K562 (cell line): Measurements from ENCODE around the gene LAP3. TPM values are rescaled to one million over a fixed set of nuclear protein-coding genes. Genes with fewer than 3 reads are reported as not detected.

ENCODE experiments used
- ATAC-seq: fragments of 200-7000 bp; cut with Tn5 transposase; 3 replicates; pipeline ENCODE4 v1.9.1; 2020; ENCODE audit warnings: moderate library complexity
- BruUV-seq: library from RNA; stranded (reverse); fragments of 400-500 nt; replicated peaks from 2 replicates; lab custom pipeline; 2021; lab: Mats Ljungman, UMichigan
- CTCF ChIA-PET: fragments of 300-600 bp; formaldehyde crosslinking; extraction: SDS; loops from one replicate; lab custom pipeline; 2021; ENCODE audit warnings: low intra/inter-chr PET ratio; lab: Yijun Ruan, JAX
- POLR2A ChIA-PET: fragments of 300-600, 350-650 bp; sonication (Branson Sonifier 250); formaldehyde crosslinking; extraction: SDS; loops from one replicate; lab custom pipeline; 2021; ENCODE audit warnings: antibody characterized with exemption, inconsistent platforms; lab: Yijun Ruan, JAX
- DNase-seq, 4 experiments: peaks; one replicate each; pipeline versions ENCODE4 v3.0.0 to v3.0.0-alpha.2; 2011 to 2018; ENCODE audit warnings: low spot score in 3 of 4, mixed read lengths in 3 of 4; ENCODE audit errors: extremely low read depth in 1 of 4
- FAIRE-seq: peaks from 2 replicates; lab custom pipeline; 2011; peaks lifted over from hg19 to GRCh38; lab: Jason Lieb, UNC
- H2AFZ ChIP-seq: 2 replicates; pipeline ENCODE4 v1.6.0; 2011; ENCODE audit warnings: low read depth, low read length, control low read depth, inconsistent platforms
- H3K27ac ChIP-seq: fragments of 200-600 bp; 3 replicates; pipeline ENCODE4 v1.8.0; 2011; ENCODE audit warnings: low read depth, mild to moderate bottlenecking, control low read depth, inconsistent platforms, low read length, moderate library complexity, mixed read lengths; ENCODE audit errors: extremely low read depth
- H3K27me3 ChIP-seq, 2 experiments: fragments of 300-600 bp in 1 of 2; 2 replicates in 1 of 2; 3 replicates in 1 of 2; pipeline versions ENCODE4 v1.6.0 to v1.8.0; 2011; ENCODE audit warnings: inconsistent platforms in 2 of 2, low read length in 2 of 2, mild to moderate bottlenecking in 1 of 2, mixed read lengths in 1 of 2, moderate library complexity in 1 of 2; ENCODE audit not compliant: control insufficient read depth in 2 of 2, insufficient read depth in 2 of 2
- H3K36me3 ChIP-seq: fragments of 300-600 bp; 3 replicates; pipeline ENCODE4 v1.8.0; 2011; ENCODE audit warnings: mild to moderate bottlenecking, low read length, inconsistent platforms; ENCODE audit not compliant: control insufficient read depth, insufficient read depth
- H3K4me1 ChIP-seq, 2 experiments: fragments of 200-600 bp in 1 of 2; replicated peaks in 1 of 2; 2 replicates in 1 of 2; 3 replicates in 1 of 2; pipeline versions ENCODE4 v1.5.1 to v1.8.0; 2011; ENCODE audit warnings: inconsistent platforms in 2 of 2, low read length in 2 of 2, mild to moderate bottlenecking in 1 of 2, mixed read lengths in 1 of 2, moderate library complexity in 1 of 2; ENCODE audit not compliant: control insufficient read depth in 2 of 2, insufficient read depth in 2 of 2
- H3K4me2 ChIP-seq: 2 replicates; pipeline ENCODE4 v1.6.1; 2011; ENCODE audit warnings: low read length, control low read depth, inconsistent platforms, mixed read lengths; ENCODE audit not compliant: insufficient read depth
- H3K4me3 ChIP-seq: fragments of 200-600 bp; sonication (generic), shearing (Covaris generic); 2 replicates; pipeline ENCODE4 v1.5.1; 2016; ENCODE audit warnings: control low read depth, inconsistent platforms
- H3K79me2 ChIP-seq: fragments of 200-600 bp; 3 replicates; pipeline ENCODE4 v1.8.0; 2011; ENCODE audit warnings: low read length, inconsistent platforms; ENCODE audit not compliant: control insufficient read depth, insufficient read depth
- H3K9ac ChIP-seq, 2 experiments: 2 replicates each; pipeline versions ENCODE4 v1.6.0 to v1.6.1; 2011; ENCODE audit warnings: low read depth in 2 of 2, low read length in 2 of 2, control low read depth in 1 of 2, inconsistent platforms in 1 of 2, mild to moderate bottlenecking in 1 of 2, mixed read lengths in 1 of 2; ENCODE audit not compliant: insufficient read depth in 1 of 2
- H3K9me1 ChIP-seq: one replicate; pipeline ENCODE4 v1.6.0; 2011; ENCODE audit warnings: inconsistent platforms, mild to moderate bottlenecking, low read length, moderate library complexity; ENCODE audit not compliant: control insufficient read depth, insufficient read depth
- H3K9me3 ChIP-seq: replicated peaks from 2 replicates; pipeline ENCODE4 v1.5.1; 2011; ENCODE audit warnings: low read depth, low read length, inconsistent platforms; ENCODE audit not compliant: control insufficient read depth, insufficient read depth
- H4K20me1 ChIP-seq: replicated peaks from 2 replicates; pipeline ENCODE4 v1.6.1; 2011; ENCODE audit warnings: low read length, inconsistent platforms, mixed read lengths; ENCODE audit not compliant: control insufficient read depth, insufficient read depth
- CHD4 ChIP-seq: fragments of 200-600 bp; sonication (generic); IDR thresholded peaks from 3 replicates; pipeline ENCODE4 v1.6.1; 2012; ENCODE audit warnings: low read depth, mild to moderate bottlenecking, mixed read lengths, low read length, inconsistent platforms; ENCODE audit not compliant: insufficient read depth, insufficient replicate concordance, poor library complexity, severe bottlenecking
- HNRNPK ChIP-seq: fragments of 200-400 bp; formaldehyde crosslinking; IDR thresholded peaks from one replicate; pipeline ENCODE4 v1.6.1; 2018; ENCODE audit warnings: mild to moderate bottlenecking, low read depth, low read length; ENCODE audit not compliant: poor library complexity, severe bottlenecking
- ILK ChIP-seq: fragments of 450-650 bp; IDR thresholded peaks from 2 replicates; pipeline ENCODE4 v1.6.1; 2016; ENCODE audit warnings: missing genetic modification characterization, low read depth, mild to moderate bottlenecking, missing compliant biosample characterization, moderate library complexity, borderline replicate concordance
- MYC ChIP-seq, 2 experiments: fragments of 250-450 bp in 1 of 2; sonication (Bioruptor Pico) in 1 of 2; IDR thresholded peaks; 2 replicates each; pipeline versions ENCODE4 v1.5.1 to v1.6.1; 2012 to 2021; ENCODE audit warnings: low read depth in 2 of 2, borderline replicate concordance in 1 of 2, improper control_type of control experiment in 1 of 2, low read length in 1 of 2, mild to moderate bottlenecking in 1 of 2, moderate library complexity in 1 of 2
- RBM39 ChIP-seq: fragments of 200-400 bp; formaldehyde crosslinking; optimal IDR thresholded peaks from 2 replicates; pipeline ENCODE3; 2018; ENCODE audit warnings: low read depth, low read length
- SMAD2 ChIP-seq: fragments of 150-350 bp; IDR thresholded peaks from 2 replicates; pipeline ENCODE4 v1.6.1; 2014; ENCODE audit warnings: low read depth, mild to moderate bottlenecking, low read length
- SREBF1 ChIP-seq: fragments of 150-350 bp; IDR thresholded peaks from 2 replicates; pipeline ENCODE4 v1.6.1; 2014; ENCODE audit warnings: antibody characterized with exemption, low read depth, low read length, borderline replicate concordance
- TEAD4 ChIP-seq, 2 experiments: sonication (generic) in 1 of 2; formaldehyde crosslinking in 1 of 2; IDR thresholded peaks; 2 replicates each; pipeline versions ENCODE4 v1.6.1 to v1.8.0; 2012 to 2022; ENCODE audit warnings: borderline replicate concordance in 1 of 2, inconsistent platforms in 1 of 2, low read length in 1 of 2, mild to moderate bottlenecking in 1 of 2, missing genetic modification reagents in 1 of 2
- THRAP3 ChIP-seq: fragments of 450-650 bp; IDR thresholded peaks from 2 replicates; pipeline ENCODE4 v1.6.1; 2016; ENCODE audit warnings: mild to moderate bottlenecking, inconsistent platforms, borderline replicate concordance
- WHSC1 ChIP-seq: IDR thresholded peaks from one replicate; pipeline ENCODE4 v1.6.1; 2012; ENCODE audit warnings: low read length, control low read depth, inconsistent platforms
- ZFP36 ChIP-seq: fragments of 150-350 bp; IDR thresholded peaks from 2 replicates; pipeline ENCODE4 v1.6.1; 2018; ENCODE audit warnings: low read length, low read depth; ENCODE audit not compliant: partially characterized antibody
- ZNF282 ChIP-seq: sonication (generic); formaldehyde crosslinking; IDR thresholded peaks from 2 replicates; pipeline ENCODE4 v1.8.1; 2023; ENCODE audit warnings: missing genetic modification reagents
- WGBS: fragments of 100-300 bp; shearing (Covaris generic); methylation state at CpG from one replicate; pipeline ENCODE4 v1.1.6; 2016; ENCODE audit warnings: low coverage, mixed read lengths; ENCODE audit not compliant: insufficient coverage; ENCODE audit errors: missing lambda C conversion rate; 5-methylcytosine and 5-hydroxymethylcytosine counted together
- in situ Hi-C: fragments of 300-500 bp; cut with MboI; formaldehyde crosslinking; loops from 4 replicates; pipeline ENCODE4 v1.15.0; 2018; ENCODE audit warnings: inconsistent platforms, mixed read lengths
- intact Hi-C: fragments of 100-400 bp; cut with micrococcal nuclease; formaldehyde crosslinking; loops from 2 replicates; pipeline ENCODE4 v1.14.2; 2022
- polyA plus RNA-seq, 8 experiments: library from polyadenylated mRNA; depleted of rRNA in 4 of 8; stranded (reverse) in 5 of 8; unstranded in 3 of 8; fragments of >200 nt; fragmentation: Nextera tagmentation in 2 of 8; fragmentation: Illumina TruSeq in 1 of 8; extraction: Ambion mirVana in 2 of 8; extraction: Trizol in 1 of 8; gene quantifications; 2 replicates each; pipeline versions ENCODE4 v1.2.1 to v1.2.3, GENCODE V29; 2011 to 2014; ENCODE audit warnings: inconsistent platforms in 1 of 8, missing spikeins in 1 of 8
- total RNA-seq, 7 experiments: library from RNA; depleted of rRNA in 6 of 7; stranded (reverse); fragments of >200 nt in 6 of 7; fragmentation: Illumina TruSeq in 2 of 7; extraction: Trizol in 2 of 7; gene quantifications; 2 replicates each; pipeline versions ENCODE4 v1.2.1 to v1.2.3, GENCODE V29; 2011 to 2021; ENCODE audit warnings: low replicate concordance in 1 of 7
- TF ChIP-seq, protein P1 (sequence below): fragments of 450-650 bp; IDR thresholded peaks from 2 replicates; pipeline ENCODE4 v1.6.1; 2018; ENCODE audit warnings: mild to moderate bottlenecking, low read depth; ENCODE audit not compliant: partially characterized antibody
- TF ChIP-seq, protein P2 (sequence below), 2 experiments: IDR thresholded peaks; 2 replicates each; pipeline ENCODE4 v1.6.1; 2011; ENCODE audit warnings: borderline replicate concordance in 1 of 2, control low read depth in 1 of 2, low read depth in 1 of 2, low read length in 1 of 2, mild to moderate bottlenecking in 1 of 2, mixed read lengths in 1 of 2, moderate library complexity in 1 of 2; ENCODE audit not compliant: insufficient read depth in 1 of 2, insufficient read length in 1 of 2, poor library complexity in 1 of 2, severe bottlenecking in 1 of 2; ENCODE audit errors: extremely low read depth in 1 of 2
- TF ChIP-seq, protein P3 (sequence below): IDR thresholded peaks from 2 replicates; pipeline ENCODE4 v1.6.1; 2011; ENCODE audit warnings: borderline replicate concordance, low read depth, mild to moderate bottlenecking, moderate library complexity, low read length; ENCODE audit not compliant: insufficient read depth, poor library complexity, severe bottlenecking

The LAP3 gene
- total and polyA plus RNA-seq, 9 of the 15 experiments (the other 6 are each of a cell fraction or from before 2014, with no cell fraction given), result 82.3 to 170 (median 107) TPM

DNA sequence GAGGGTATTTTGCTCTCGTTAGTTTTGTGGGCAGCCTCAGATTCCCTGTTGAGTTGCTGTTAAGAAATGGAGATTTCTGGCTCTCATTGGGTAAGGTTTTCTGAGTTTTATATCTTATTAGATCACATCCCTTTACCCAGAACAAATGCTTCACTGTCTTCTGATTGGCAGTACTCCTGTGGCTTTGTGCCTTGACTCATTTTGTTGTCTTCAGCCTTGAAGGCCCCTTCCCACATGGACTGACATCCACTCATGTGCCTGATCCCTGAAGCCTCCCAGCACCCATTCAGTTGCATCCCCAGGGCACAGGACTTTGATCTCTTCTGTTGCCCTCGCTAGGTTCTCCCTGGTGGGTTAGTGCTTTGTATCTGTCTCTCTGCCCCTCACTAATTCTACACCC, 47.8 kb downstream of the LAP3 start:
- Histone ChIP-seq H3K27ac (no peak overlapping the region), H3K27me3 (no peaks in the 10 kb centered on the region), H3K9me3 (no peaks in the 10 kb centered on the region), H3K9me1 (no peaks in the 10 kb centered on the region), H3K79me2 (peaks cover under 1% of the 10 kb centered on the region; the same call in 1 of the 3 replicates), H4K20me1 (no peaks in the 10 kb centered on the region), H2AFZ (no peak overlapping the region), H3K9ac (no peak overlapping the region), H3K36me3 (peaks cover 99% of the 10 kb centered on the region; the same call in 2 of the 3 replicates), H3K4me1 (no peaks in the 10 kb centered on the region; a peak in 1 of 5 replicates), H3K4me3 (no peak overlapping the region), H3K4me2 (no peak overlapping the region)
- no peak for TF ChIP-seq SREBF1
- no peak for TF ChIP-seq TEAD4 (IDR thresholded peaks at IDR 0.05; ENCODE audit: low read length)
- no peak for TF ChIP-seq TEAD4 (CRISPR knock-in tag; IDR thresholded peaks at IDR 0.05; ENCODE audit: borderline replicate concordance)
- TF ChIP-seq, protein P1, sequence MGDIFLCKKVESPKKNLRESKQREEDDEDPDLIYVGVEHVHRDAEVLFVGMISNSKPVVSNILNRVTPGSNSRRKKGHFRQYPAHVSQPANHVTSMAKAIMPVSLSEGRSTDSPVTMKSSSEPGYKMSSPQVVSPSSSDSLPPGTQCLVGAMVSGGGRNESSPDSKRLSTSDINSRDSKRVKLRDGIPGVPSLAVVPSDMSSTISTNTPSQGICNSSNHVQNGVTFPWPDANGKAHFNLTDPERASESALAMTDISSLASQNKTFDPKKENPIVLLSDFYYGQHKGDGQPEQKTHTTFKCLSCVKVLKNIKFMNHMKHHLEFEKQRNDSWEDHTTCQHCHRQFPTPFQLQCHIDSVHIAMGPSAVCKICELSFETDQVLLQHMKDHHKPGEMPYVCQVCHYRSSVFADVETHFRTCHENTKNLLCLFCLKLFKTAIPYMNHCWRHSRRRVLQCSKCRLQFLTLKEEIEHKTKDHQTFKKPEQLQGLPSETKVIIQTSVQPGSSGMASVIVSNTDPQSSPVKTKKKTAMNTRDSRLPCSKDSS, result no peak
- no peak for TF ChIP-seq ILK (tag)
- TF ChIP-seq RBM39, result no peak
- TF ChIP-seq CHD4, result no peak
- TF ChIP-seq THRAP3, result no peak
- TF ChIP-seq SMAD2, result no peak
- no peak for TF ChIP-seq MYC (IDR thresholded peaks at IDR 0.05; ENCODE audit: low read depth, low read length)
- no peak for TF ChIP-seq MYC (CRISPR knock-in tag; IDR thresholded peaks at IDR 0.05; ENCODE audit: borderline replicate concordance, low read depth)
- TF ChIP-seq WHSC1, result no peak
- TF ChIP-seq ZNF282, result no peak
- TF ChIP-seq ZFP36, result no peak
- TF ChIP-seq, protein P2, sequence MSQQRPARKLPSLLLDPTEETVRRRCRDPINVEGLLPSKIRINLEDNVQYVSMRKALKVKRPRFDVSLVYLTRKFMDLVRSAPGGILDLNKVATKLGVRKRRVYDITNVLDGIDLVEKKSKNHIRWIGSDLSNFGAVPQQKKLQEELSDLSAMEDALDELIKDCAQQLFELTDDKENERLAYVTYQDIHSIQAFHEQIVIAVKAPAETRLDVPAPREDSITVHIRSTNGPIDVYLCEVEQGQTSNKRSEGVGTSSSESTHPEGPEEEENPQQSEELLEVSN (IDR thresholded peaks at IDR 0.05; ENCODE audit: borderline replicate concordance in 1 of 2, extremely low read depth in 1 of 2, insufficient read depth in 1 of 2, insufficient read length in 1 of 2, low read depth in 1 of 2, low read length in 1 of 2, poor library complexity in 1 of 2, severe bottlenecking in 1 of 2), result no peak
- TF ChIP-seq, protein P3, sequence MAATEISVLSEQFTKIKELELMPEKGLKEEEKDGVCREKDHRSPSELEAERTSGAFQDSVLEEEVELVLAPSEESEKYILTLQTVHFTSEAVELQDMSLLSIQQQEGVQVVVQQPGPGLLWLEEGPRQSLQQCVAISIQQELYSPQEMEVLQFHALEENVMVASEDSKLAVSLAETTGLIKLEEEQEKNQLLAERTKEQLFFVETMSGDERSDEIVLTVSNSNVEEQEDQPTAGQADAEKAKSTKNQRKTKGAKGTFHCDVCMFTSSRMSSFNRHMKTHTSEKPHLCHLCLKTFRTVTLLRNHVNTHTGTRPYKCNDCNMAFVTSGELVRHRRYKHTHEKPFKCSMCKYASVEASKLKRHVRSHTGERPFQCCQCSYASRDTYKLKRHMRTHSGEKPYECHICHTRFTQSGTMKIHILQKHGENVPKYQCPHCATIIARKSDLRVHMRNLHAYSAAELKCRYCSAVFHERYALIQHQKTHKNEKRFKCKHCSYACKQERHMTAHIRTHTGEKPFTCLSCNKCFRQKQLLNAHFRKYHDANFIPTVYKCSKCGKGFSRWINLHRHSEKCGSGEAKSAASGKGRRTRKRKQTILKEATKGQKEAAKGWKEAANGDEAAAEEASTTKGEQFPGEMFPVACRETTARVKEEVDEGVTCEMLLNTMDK, result no peak
- TF ChIP-seq HNRNPK, result no peak
- CTCF ChIA-PET, result no interaction called here
- POLR2A ChIA-PET, result no interaction called here
- ATAC-seq (no peak), DNase-seq (no peak), FAIRE-seq (no peak)
- in situ Hi-C loops (no loop called here), intact Hi-C loops (no loop called here)
- BruUV-seq, result no TSS peak
- whole genome bisulfite sequencing, result 71% methylated on average over 2 of the region's 2 CpGs
